Ecto neural progenitor cell (in vitro differentiated cells): Measurements from ENCODE around the gene KLHL26.

Experiments
- DNase-seq: peaks from one replicate; pipeline ENCODE4 v3.0.0-alpha.2; 2018; ENCODE audit warnings: low spot score

KLHL26 gene

DNA sequence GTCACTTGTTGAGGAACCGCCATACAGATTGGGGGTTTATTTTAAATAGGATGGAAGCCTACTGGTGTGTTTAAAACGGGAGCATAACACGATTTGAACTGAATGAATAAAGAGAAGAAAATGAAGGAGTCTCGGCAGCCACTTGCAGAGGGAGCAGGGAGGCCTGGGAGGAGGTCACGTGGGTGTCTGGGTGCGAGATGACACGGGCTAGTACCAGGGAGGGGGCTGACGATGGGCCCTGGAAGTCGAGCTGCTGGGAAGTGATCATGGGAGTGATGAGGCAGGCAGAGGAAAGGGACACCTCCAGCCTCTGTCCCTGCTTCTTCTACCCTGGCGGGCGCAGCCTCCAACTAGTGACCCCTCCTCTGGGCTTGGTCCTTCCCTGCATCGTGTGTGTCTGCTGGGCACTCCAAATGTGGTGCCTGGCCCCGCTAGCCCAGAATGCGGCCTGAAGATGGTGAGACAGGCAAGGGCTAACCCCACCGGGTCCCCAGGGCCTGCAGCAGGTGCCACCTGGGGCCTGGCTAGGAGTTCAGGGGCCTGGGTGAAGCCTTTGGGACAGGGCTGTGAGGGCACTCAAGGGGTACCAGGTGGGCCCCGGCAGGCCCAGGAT lies 82.1 kb downstream of the KLHL26 start:
- no peak for DNase-seq

DNA sequence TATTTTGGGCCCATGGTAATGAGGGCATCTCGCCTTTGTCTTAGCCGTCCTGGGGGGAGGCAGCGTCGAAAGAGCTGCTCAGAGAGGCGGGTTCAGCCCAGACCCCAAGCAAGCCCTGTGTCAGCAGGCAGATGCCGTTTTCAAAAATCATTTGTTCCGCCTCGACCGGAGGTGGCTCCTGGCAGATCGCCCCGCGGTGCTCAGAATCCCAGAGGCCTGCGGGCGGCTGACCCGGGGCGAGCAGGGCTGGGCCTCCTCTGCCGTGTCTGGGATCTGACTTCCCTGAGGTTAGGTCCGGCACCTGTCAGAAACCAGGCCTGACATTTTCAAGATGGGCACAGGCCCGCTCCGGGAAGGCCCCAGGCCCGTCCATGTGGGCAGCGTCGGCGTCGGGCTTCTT lies 82.7 kb downstream of the KLHL26 start:
- no peak for DNase-seq
